IMR-90 (cell line): ENCODE measurements around the gene CCDC88A. TPM values are rescaled to one million over a fixed set of nuclear protein-coding genes. Genes with fewer than 3 reads are reported as not detected.

ENCODE experiments used
- ATAC-seq: fragments of 200-7000 bp; cut with Tn5 transposase; 2 replicates; pipeline ENCODE4 v1.9.1; 2020; ENCODE audit warnings: low read depth, mild to moderate bottlenecking, moderate library complexity
- BruUV-seq: library from RNA; stranded (reverse); fragments of 400-500 nt; replicated peaks from 2 replicates; lab custom pipeline; 2021; lab: Mats Ljungman, UMichigan
- CTCF ChIA-PET: fragments of 300-600 bp; formaldehyde crosslinking; extraction: SDS; loops from one replicate; lab custom pipeline; 2021; ENCODE audit warnings: antibody characterized with exemption; lab: Yijun Ruan, JAX
- POLR2A ChIA-PET: fragments of 300-600 bp; sonication (Branson Sonifier 250); formaldehyde crosslinking; loops from one replicate; lab custom pipeline; 2022; ENCODE audit warnings: antibody characterized with exemption; ENCODE audit not compliant: unreplicated experiment; lab: Charles Lee
- DNase-seq: peaks from one replicate; pipeline ENCODE4 v3.0.0; 2013
- H2AFZ ChIP-seq: replicated peaks from 2 replicates; pipeline ENCODE3; 2013; ENCODE audit warnings: low read length, mild to moderate bottlenecking; ENCODE audit not compliant: poor library complexity
- H2AK5ac ChIP-seq: 2 replicates; pipeline ENCODE4 v1.6.1; 2013; ENCODE audit warnings: low read depth, low read length, inconsistent platforms
- H2AK9ac ChIP-seq: replicated peaks from 2 replicates; pipeline ENCODE3; 2013; ENCODE audit warnings: mild to moderate bottlenecking, low read depth, low read length, moderate library complexity; ENCODE audit not compliant: poor library complexity
- H2BK120ac ChIP-seq: 2 replicates; pipeline ENCODE4 v1.6.1; 2013; ENCODE audit warnings: low read depth, low read length, inconsistent platforms
- H2BK15ac ChIP-seq: 3 replicates; pipeline ENCODE4 v1.6.1; 2013; ENCODE audit warnings: low read depth, low read length, inconsistent platforms
- H2BK20ac ChIP-seq: 2 replicates; pipeline ENCODE4 v1.6.1; 2013; ENCODE audit warnings: low read depth, mild to moderate bottlenecking, inconsistent platforms, low read length, moderate library complexity
- H2BK5ac ChIP-seq: 2 replicates; pipeline ENCODE4 v1.6.1; 2013; ENCODE audit warnings: mild to moderate bottlenecking, low read depth, low read length, inconsistent platforms; ENCODE audit not compliant: poor library complexity, severe bottlenecking
- H3K14ac ChIP-seq: replicated peaks from 2 replicates; pipeline ENCODE4 v1.6.1; 2013; ENCODE audit warnings: low read depth, low read length, inconsistent platforms
- H3K18ac ChIP-seq: 2 replicates; pipeline ENCODE4 v1.6.1; 2013; ENCODE audit warnings: low read depth, low read length, control low read depth
- H3K23ac ChIP-seq: 2 replicates; pipeline ENCODE4 v1.6.1; 2013; ENCODE audit warnings: low read depth, low read length, inconsistent platforms
- H3K27ac ChIP-seq: 2 replicates; pipeline ENCODE4 v1.5.1; 2013; ENCODE audit warnings: mild to moderate bottlenecking, control low read depth, low read length; ENCODE audit not compliant: insufficient read depth
- H3K27me3 ChIP-seq: 2 replicates; pipeline ENCODE4 v1.6.1; 2013; ENCODE audit warnings: low read length; ENCODE audit not compliant: control insufficient read depth, insufficient read depth
- H3K36me3 ChIP-seq: 2 replicates; pipeline ENCODE4 v1.6.1; 2013; ENCODE audit warnings: low read length, mixed read lengths; ENCODE audit not compliant: control insufficient read depth, insufficient read depth
- H3K4ac ChIP-seq: 2 replicates; pipeline ENCODE4 v1.6.1; 2013; ENCODE audit warnings: low read depth, low read length, inconsistent platforms
- H3K4me1 ChIP-seq: 2 replicates; pipeline ENCODE4 v1.6.1; 2013; ENCODE audit warnings: low read length, mixed read lengths; ENCODE audit not compliant: control insufficient read depth, insufficient read depth
- H3K4me2 ChIP-seq: 2 replicates; pipeline ENCODE4 v1.6.1; 2013; ENCODE audit warnings: low read depth, mild to moderate bottlenecking, control low read depth, low read length, moderate library complexity
- H3K4me3 ChIP-seq: 2 replicates; pipeline ENCODE4 v1.5.1; 2013; ENCODE audit warnings: low read depth, mild to moderate bottlenecking, control low read depth, low read length, moderate library complexity; ENCODE audit not compliant: insufficient read depth
- H3K56ac ChIP-seq: 2 replicates; pipeline ENCODE4 v1.6.1; 2013; ENCODE audit warnings: low read length, inconsistent platforms; ENCODE audit not compliant: insufficient read depth; ENCODE audit errors: extremely low read depth
- H3K79me1 ChIP-seq, 2 experiments: 2 replicates each; pipeline ENCODE4 v1.6.1; 2013; ENCODE audit warnings: low read length in 2 of 2, inconsistent platforms in 1 of 2, low read depth in 1 of 2
- H3K9ac ChIP-seq: 2 replicates; pipeline ENCODE4 v1.6.1; 2013; ENCODE audit warnings: low read depth, low read length, control low read depth
- H3K9me1 ChIP-seq: 2 replicates; pipeline ENCODE4 v1.6.1; 2013; ENCODE audit warnings: low read length, inconsistent platforms; ENCODE audit not compliant: insufficient read depth
- H3K9me3 ChIP-seq: 2 replicates; pipeline ENCODE4 v1.6.1; 2013; ENCODE audit warnings: low read length; ENCODE audit not compliant: control insufficient read depth, insufficient read depth
- H4K20me1 ChIP-seq: 2 replicates; pipeline ENCODE4 v1.6.1; 2013; ENCODE audit warnings: low read length, inconsistent platforms; ENCODE audit not compliant: insufficient read depth
- H4K5ac ChIP-seq: 2 replicates; pipeline ENCODE4 v1.6.1; 2013; ENCODE audit warnings: mild to moderate bottlenecking, low read depth, low read length, control low read depth
- H4K8ac ChIP-seq, 2 experiments: 2 replicates each; pipeline ENCODE4 v1.6.1; 2013; ENCODE audit warnings: low read depth in 2 of 2, low read length in 2 of 2, control low read depth in 1 of 2, inconsistent platforms in 1 of 2
- H4K91ac ChIP-seq: 2 replicates; pipeline ENCODE4 v1.6.1; 2013; ENCODE audit warnings: low read depth, low read length, inconsistent platforms; ENCODE audit not compliant: insufficient read depth
- BHLHE40 ChIP-seq: fragments of 150-350 bp; IDR thresholded peaks from 2 replicates; pipeline ENCODE4 v1.6.1; 2016; ENCODE audit warnings: mild to moderate bottlenecking, low read depth, low read length
- CEBPB ChIP-seq: IDR thresholded peaks from 2 replicates; pipeline ENCODE4 v1.6.1; 2012; ENCODE audit warnings: low read depth, low read length, improper control_type of control experiment
- CHD1 ChIP-seq: IDR thresholded peaks from 2 replicates; pipeline ENCODE4 v1.6.1; 2012; ENCODE audit warnings: low read depth, low read length, improper control_type of control experiment
- CTCF ChIP-seq: conservative IDR thresholded peaks from 2 replicates; pipeline ENCODE4 v1.5.1; 2012; ENCODE audit warnings: mild to moderate bottlenecking, low read depth, low read length, improper control_type of control experiment
- ELK1 ChIP-seq: fragments of 150-350 bp; IDR thresholded peaks from 2 replicates; pipeline ENCODE4 v1.6.1; 2016; ENCODE audit warnings: low read depth, mild to moderate bottlenecking, low read length, moderate library complexity, borderline replicate concordance
- FOS ChIP-seq: fragments of 150-350 bp; IDR thresholded peaks from 2 replicates; pipeline ENCODE4 v1.6.1; 2016; ENCODE audit warnings: low read depth, low read length
- MAFK ChIP-seq: IDR thresholded peaks from 2 replicates; pipeline ENCODE4 v1.6.1; 2012; ENCODE audit warnings: low read depth, low read length, improper control_type of control experiment
- MAZ ChIP-seq: IDR thresholded peaks from 2 replicates; pipeline ENCODE4 v1.6.1; 2012; ENCODE audit warnings: low read depth, mild to moderate bottlenecking, low read length, improper control_type of control experiment, moderate library complexity, borderline replicate concordance
- MXI1 ChIP-seq: IDR thresholded peaks from 2 replicates; pipeline ENCODE4 v1.6.1; 2012; ENCODE audit warnings: low read depth, mild to moderate bottlenecking, low read length, moderate library complexity, borderline replicate concordance
- NFE2L2 ChIP-seq: fragments of 150-350 bp; IDR thresholded peaks from 2 replicates; pipeline ENCODE4 v1.6.1; 2016; ENCODE audit warnings: low read depth, mild to moderate bottlenecking, low read length
- POLR2A ChIP-seq: IDR thresholded peaks from 2 replicates; pipeline ENCODE4 v1.6.1; 2012; ENCODE audit warnings: mild to moderate bottlenecking, low read depth, low read length
- RAD21 ChIP-seq: IDR thresholded peaks from 2 replicates; pipeline ENCODE4 v1.6.1; 2012; ENCODE audit warnings: low read length, improper control_type of control experiment
- RCOR1 ChIP-seq: IDR thresholded peaks from 2 replicates; pipeline ENCODE4 v1.6.1; 2012; ENCODE audit warnings: mild to moderate bottlenecking, low read length, improper control_type of control experiment; ENCODE audit not compliant: insufficient replicate concordance
- RFX5 ChIP-seq: IDR thresholded peaks from 2 replicates; pipeline ENCODE4 v1.8.0; 2012; ENCODE audit warnings: low read depth, mild to moderate bottlenecking, low read length, moderate library complexity
- SMC3 ChIP-seq: fragments of 150-350 bp; IDR thresholded peaks from 2 replicates; pipeline ENCODE4 v1.6.1; 2016; ENCODE audit warnings: low read depth, mild to moderate bottlenecking, antibody characterized with exemption, low read length, moderate library complexity
- USF2 ChIP-seq: fragments of 150-350 bp; IDR thresholded peaks from 2 replicates; pipeline ENCODE4 v1.6.1; 2017; ENCODE audit warnings: mild to moderate bottlenecking, antibody characterized with exemption, low read length, low read depth
- WGBS, 2 experiments: methylation state at CpG; one replicate each; pipeline versions ENCODE4 v1.1.5 to v1.1.7; 2013; ENCODE audit warnings: missing lambda C conversion rate in 2 of 2; ENCODE audit not compliant: insufficient read length in 1 of 2; ENCODE audit errors: extremely low coverage in 2 of 2; 5-methylcytosine and 5-hydroxymethylcytosine counted together
- dilution Hi-C: fragments of 300-500 bp; cut with HindIII; formaldehyde crosslinking; loops from one replicate; pipeline ENCODE4 v1.14.3; 2018; ENCODE audit warnings: low sequenced_read_pairs; ENCODE audit not compliant: unreplicated experiment
- in situ Hi-C: fragments of 300-500 bp; cut with MboI; formaldehyde crosslinking; loops from 3 replicates; pipeline ENCODE4 v1.14.3; 2019; ENCODE audit warnings: low sequenced_read_pairs, inconsistent platforms, mixed read lengths
- intact Hi-C: fragments of 100-400 bp; cut with micrococcal nuclease; formaldehyde crosslinking; loops from 2 replicates; pipeline ENCODE4 v1.10.0; 2022
- polyA plus RNA-seq, 3 experiments: library from polyadenylated mRNA; depleted of rRNA; stranded (reverse); fragments of >200 nt; gene quantifications; 2 replicates each; pipeline ENCODE4 v1.2.3, GENCODE V29; 2012; ENCODE audit warnings: low replicate concordance in 1 of 3
- total RNA-seq: library from RNA; depleted of rRNA; stranded (reverse); fragments of >200 nt; gene quantifications from 2 replicates; pipeline ENCODE4 v1.2.3, GENCODE V29; 2012

CCDC88A gene
- total and polyA plus RNA-seq, 2 of the 4 experiments (the other 2 are of a cell fraction), result 15.6 to 63.8 TPM

- ATAC-seq, result no peak
- no peak overlapping the region for H3K4me3 ChIP-seq
- H3K27ac ChIP-seq, result no peak overlapping the region
- H3K18ac ChIP-seq, result no peak overlapping the region
- no peaks in the 10 kb centered on the region for H4K20me1 ChIP-seq
- peaks cover 20% of the 10 kb centered on the region for H3K36me3 ChIP-seq
- H2BK15ac ChIP-seq, result no peak overlapping the region
- H3K4me1 ChIP-seq, result no peaks in the 10 kb centered on the region
- POLR2A ChIA-PET, result no interaction called here
- in situ Hi-C loops, result no loop called here
- H4K8ac ChIP-seq, result no peak overlapping the region
- H2AFZ ChIP-seq, result no peak overlapping the region
- no peak overlapping the region for H3K4ac ChIP-seq
- no peak overlapping the region for H3K14ac ChIP-seq
- no TSS peak for BruUV-seq
- CTCF ChIA-PET, result no interaction called here
- no peak overlapping the region for H3K4me2 ChIP-seq
- intact Hi-C loops, result no loop called here
- no peaks in the 10 kb centered on the region; a peak in 1 of 4 replicates for H3K79me1 ChIP-seq
- TF ChIP-seq FOS, result no peak
- no peak for TF ChIP-seq RAD21
- no peak for TF ChIP-seq RFX5
- no peak for TF ChIP-seq MAFK
- TF ChIP-seq ELK1, result no peak
- TF ChIP-seq MXI1, result no peak
- no peak for TF ChIP-seq NFE2L2
- no peak for TF ChIP-seq MAZ
- TF ChIP-seq CEBPB, result no peak
- no peak for TF ChIP-seq SMC3
- TF ChIP-seq POLR2A, result no peak
- no peak for TF ChIP-seq BHLHE40
- TF ChIP-seq USF2, result no peak
- no peak for TF ChIP-seq CHD1
- TF ChIP-seq CTCF, result no peak
- no peak for TF ChIP-seq RCOR1
- H3K9me1 ChIP-seq, result 0 out of 2 replicates have a peak, but pooled peaks cover 3% of the 10 kb centered on the region
- dilution Hi-C loops, result no loop called here
- H3K23ac ChIP-seq, result no peak overlapping the region
- no peak overlapping the region for H2AK5ac ChIP-seq
- WGBS, 2 experiments, result no CpG with 5 or more reads among the region's 5 CpGs
- no peak overlapping the region for H2BK5ac ChIP-seq
- no peak overlapping the region for H4K91ac ChIP-seq
- DNase-seq, result no peak
- H2AK9ac ChIP-seq, result no peak overlapping the region
- no peak overlapping the region for H4K5ac ChIP-seq
- H2BK20ac ChIP-seq, result no peak overlapping the region
- no peak overlapping the region for H3K56ac ChIP-seq
- H2BK120ac ChIP-seq, result no peak overlapping the region
- no peaks in the 10 kb centered on the region for H3K27me3 ChIP-seq
- H3K9ac ChIP-seq, result no peak overlapping the region
- no peaks in the 10 kb centered on the region for H3K9me3 ChIP-seq
These were observed 172.6 kb downstream of the CCDC88A start for GRCh38 chr2:55247025-55247424.
